Measurements from ENCODE around the gene DAGLA. TPM values are rescaled to one million over a fixed set of nuclear protein-coding genes. Genes with fewer than 3 reads are reported as not detected.

The DAGLA gene
- total and polyA plus RNA-seq, 3 donors from 2014 or later = 5.1 to 8.3 (median 7.1) TPM

GRCh38 chr11:61680622-61681221 is 531 bp downstream of the DAGLA start:
- no peaks in the 10 kb centered on the region for H3K27me3 ChIP-seq
- H3K4me1 ChIP-seq = peaks cover 36% of the 10 kb centered on the region
- 44 to 60% methylated on average over 11 to 27 of the region's 30 CpGs for WGBS, 2 donors
- no peak for TF ChIP-seq CTCF (IDR thresholded peaks at IDR 0.05)
- no peak for TF ChIP-seq POLR2A (IDR thresholded peaks at IDR 0.05)
- H3K36me3 ChIP-seq (ENCODE audit: low read depth, missing control alignments) = no peaks in the 10 kb centered on the region
- intact Hi-C loops (cut with DNase I; ENCODE audit: low total_unique reads) = loop anchor here (5.0 kb wide), 1 partner anchor 52 kb away; no protein-coding TSS in a partner anchor
- no peak overlapping the region for H3K27ac ChIP-seq
- H3K4me3 ChIP-seq = peak overlapping the region; percentile 53 to 62
- no peaks in the 10 kb centered on the region for H3K9me3 ChIP-seq
- DNase-seq = no peak

- Histone ChIP-seq H3K4me3 (no peak overlapping the region), H3K9me3 (no peaks in the 10 kb centered on the region), H3K27ac (no peak overlapping the region), H3K36me3 (ENCODE audit: low read depth, missing control alignments) (no peaks in the 10 kb centered on the region), H3K4me1 (peaks cover 36% of the 10 kb centered on the region), H3K27me3 (no peaks in the 10 kb centered on the region)
- no peak for DNase-seq
- TF ChIP-seq POLR2A (IDR thresholded peaks at IDR 0.05) (no peak), CTCF (IDR thresholded peaks at IDR 0.05) (no peak)
- intact Hi-C loops (cut with DNase I; ENCODE audit: low total_unique reads) = loop anchor here (5.0 kb wide), 1 partner anchor 50 kb away; no protein-coding TSS in a partner anchor
- 66 to 71% methylated on average over 12 of the region's 12 CpGs for WGBS, 2 donors
Observed at GRCh38 chr11:61682093-61682732, 2.0 kb downstream of the DAGLA start.

GRCh38 chr11:61682906-61683675 is 2.9 kb downstream of the DAGLA start:
- WGBS, 2 donors = 79 to 81% methylated on average over 10 to 11 of the region's 11 CpGs
- Histone ChIP-seq H3K36me3 (ENCODE audit: low read depth, missing control alignments) (no peaks in the 10 kb centered on the region), H3K4me1 (peaks cover 36% of the 10 kb centered on the region), H3K9me3 (no peaks in the 10 kb centered on the region), H3K27ac (no peak overlapping the region), H3K27me3 (no peaks in the 10 kb centered on the region), H3K4me3 (no peak overlapping the region)
- DNase-seq = no peak
- TF ChIP-seq POLR2A (IDR thresholded peaks at IDR 0.05) (no peak), CTCF (IDR thresholded peaks at IDR 0.05) (no peak)
- intact Hi-C loops (cut with DNase I; ENCODE audit: low total_unique reads) = loop anchor here (5.0 kb wide), 1 partner anchor 49 kb away; no protein-coding TSS in a partner anchor

- intact Hi-C loops (cut with DNase I; ENCODE audit: low total_unique reads) = loop anchor here (5.0 kb wide), 1 partner anchor 48 kb away; no protein-coding TSS in a partner anchor
- no peak overlapping the region for H3K27ac ChIP-seq
- H3K9me3 ChIP-seq = no peaks in the 10 kb centered on the region
- peaks cover 42% of the 10 kb centered on the region for H3K4me1 ChIP-seq
- WGBS, 2 donors = 52 to 65% methylated on average over 27 of the region's 27 CpGs
- no peaks in the 10 kb centered on the region for H3K27me3 ChIP-seq
- TF ChIP-seq POLR2A (IDR thresholded peaks at IDR 0.05) = no peak
- no peak for TF ChIP-seq CTCF (IDR thresholded peaks at IDR 0.05)
- no peak for DNase-seq
- no peaks in the 10 kb centered on the region for H3K36me3 ChIP-seq (ENCODE audit: low read depth, missing control alignments)
- H3K4me3 ChIP-seq = no peak overlapping the region
Observed at GRCh38 chr11:61683961-61684869, 4.0 kb downstream of the DAGLA start.
